NCI-H1436 (cell line): ENCODE measurements around the gene AKR1C8.
"Not testable (repeated sequence)": the region's sequence is repeated elsewhere in the genome, so short reads cannot be mapped to it uniquely, and the experiment has no call there.

Source experiments
- DNase-seq: peaks from one replicate; lab custom pipeline; 2025; lab: John Stamatoyannopoulos, UW

Gene AKR1C8

GRCh38 chr10:5165738-5166137, 19.2 kb downstream of the AKR1C8 start:
- DNase-seq, result no peak

- no peak for DNase-seq
Observed at GRCh38 chr10:5163487-5163886, 21.5 kb downstream of the AKR1C8 start.

- no peak for DNase-seq
Observed at GRCh38 chr10:5159126-5159525, 25.8 kb downstream of the AKR1C8 start.

- DNase-seq, result no peak
Observed at GRCh38 chr10:5157501-5157900, 27.4 kb downstream of the AKR1C8 start.

- DNase-seq, result no peak
Observed at GRCh38 chr10:5155951-5156350, 29.0 kb downstream of the AKR1C8 start.

- no peak for DNase-seq
Observed at GRCh38 chr10:5151076-5151475, 33.9 kb downstream of the AKR1C8 start.

GRCh38 chr10:5148678-5149032, 36.3 kb downstream of the AKR1C8 start:
- DNase-seq, result no peak

- DNase-seq, result no peak
Observed at GRCh38 chr10:5147981-5148677, 36.8 kb downstream of the AKR1C8 start.

- DNase-seq, result no peak
Observed at GRCh38 chr10:5147255-5147980, 37.5 kb downstream of the AKR1C8 start.

GRCh38 chr10:5146920-5147254, 38.1 kb downstream of the AKR1C8 start:
- no peak for DNase-seq

- DNase-seq, result no peak
Observed at GRCh38 chr10:5143137-5143536, 41.8 kb downstream of the AKR1C8 start.

- no peak for DNase-seq
Observed at GRCh38 chr10:5142199-5142598, 42.8 kb downstream of the AKR1C8 start.

- DNase-seq, result not testable (repeated sequence)
Observed at GRCh38 chr10:5137699-5138098, 47.3 kb downstream of the AKR1C8 start.

- no peak for DNase-seq
Observed at GRCh38 chr10:5136468-5137087, 48.4 kb downstream of the AKR1C8 start.

GRCh38 chr10:5135581-5135980, 49.4 kb downstream of the AKR1C8 start:
- DNase-seq, result no peak

GRCh38 chr10:5125315-5126044, 59.5 kb downstream of the AKR1C8 start:
- DNase-seq, result no peak

GRCh38 chr10:5123886-5124285, 61.1 kb downstream of the AKR1C8 start:
- DNase-seq, result no peak

GRCh38 chr10:5119997-5120396, 65.0 kb downstream of the AKR1C8 start:
- DNase-seq, result not testable (repeated sequence)

- no peak for DNase-seq
Observed at GRCh38 chr10:5117026-5117425, 67.9 kb downstream of the AKR1C8 start.

- no peak for DNase-seq
Observed at GRCh38 chr10:5116621-5117020, 68.3 kb downstream of the AKR1C8 start.

GRCh38 chr10:5109861-5110260, 75.1 kb downstream of the AKR1C8 start:
- not testable (repeated sequence) for DNase-seq

- no peak for DNase-seq
Observed at GRCh38 chr10:5108658-5109416, 76.1 kb downstream of the AKR1C8 start.
